Activated T-cell treated with anti-CD3 and anti-CD28 coated beads, Interleukin-2, amount 50 U/mL, for 72 hours (primary cell): ENCODE data around the gene FJX1. TPM values are rescaled to one million over a fixed set of nuclear protein-coding genes. Genes with fewer than 3 reads are reported as not detected.
"Not testable (repeated sequence)": the region's sequence is repeated elsewhere in the genome, so short reads cannot be mapped to it uniquely, and the experiment has no call there.

Experiments used
- ATAC-seq, 2 donors: fragments of 150-1000 bp; cut with Tn5 transposase; replicated peaks in 1 of 2; 2 replicates each; pipeline ENCODE4 v1.10.0; 2021; ENCODE audit warnings: moderate library complexity in 2 of 2, mild to moderate bottlenecking in 1 of 2
- DNase-seq, 2 donors: peaks; one replicate each; pipeline ENCODE4 v3.0.0; 2021 to 2022; ENCODE audit warnings: mixed read lengths in 1 of 2
- H3K27ac Mint-ChIP-seq: one replicate; pipeline ENCODE4 v1.8.0; 2022; ENCODE audit warnings: mild to moderate bottlenecking, moderate library complexity, mixed read lengths
- H3K27me3 Mint-ChIP-seq: one replicate; pipeline ENCODE4 v1.8.0; 2022; ENCODE audit warnings: low read depth, mixed read lengths
- H3K36me3 Mint-ChIP-seq, 2 donors: one replicate each; pipeline ENCODE4 v1.8.0; 2022; ENCODE audit warnings: mixed read lengths in 2 of 2, mild to moderate bottlenecking in 1 of 2; ENCODE audit not compliant: insufficient read depth in 2 of 2
- H3K4me1 Mint-ChIP-seq: one replicate; pipeline ENCODE4 v1.8.0; 2022; ENCODE audit warnings: low read depth, mixed read lengths
- H3K4me3 Mint-ChIP-seq, 2 donors: one replicate each; pipeline ENCODE4 v1.8.0; 2022; ENCODE audit warnings: mild to moderate bottlenecking in 2 of 2, mixed read lengths in 2 of 2, moderate library complexity in 2 of 2
- H3K9me3 Mint-ChIP-seq, 2 donors: one replicate each; pipeline ENCODE4 v1.8.0; 2022; ENCODE audit warnings: mixed read lengths in 2 of 2
- total RNA-seq, 2 donors: library from RNA; stranded (reverse); gene quantifications; one replicate each; pipeline ENCODE4 v1.2.3, GENCODE V29; 2022

Gene FJX1
- total RNA-seq, 2 donors from 2014 or later = 0.46 to 0.89 TPM

GRCh38 chr11:35651263-35651662 lies 33.0 kb downstream of the FJX1 start:
- H3K27me3 Mint-ChIP-seq = peaks cover 77% of the 10 kb centered on the region
- H3K9me3 Mint-ChIP-seq = no peaks in the 10 kb centered on the region
- H3K4me1 Mint-ChIP-seq = no peaks in the 10 kb centered on the region
- no peak for DNase-seq
- ATAC-seq = no peak
- H3K27ac Mint-ChIP-seq = no peak overlapping the region
- no peaks in the 10 kb centered on the region for H3K36me3 Mint-ChIP-seq
- no peak overlapping the region for H3K4me3 Mint-ChIP-seq

- not testable (repeated sequence) for H3K36me3 Mint-ChIP-seq, H3K4me3 Mint-ChIP-seq, DNase-seq, H3K27ac Mint-ChIP-seq, H3K9me3 Mint-ChIP-seq, ATAC-seq, H3K4me1 Mint-ChIP-seq
- H3K27me3 Mint-ChIP-seq = peaks cover 69% of the 10 kb centered on the region
Observed at GRCh38 chr11:35652786-35653185, 34.5 kb downstream of the FJX1 start.

GRCh38 chr11:35654711-35655110 lies 36.5 kb downstream of the FJX1 start:
- no peak overlapping the region for H3K4me3 Mint-ChIP-seq

GRCh38 chr11:35655254-35655653 lies 37.0 kb downstream of the FJX1 start:
- H3K4me1 Mint-ChIP-seq = no peaks in the 10 kb centered on the region
- DNase-seq = no peak
- no peak overlapping the region for H3K27ac Mint-ChIP-seq
- H3K27me3 Mint-ChIP-seq = peaks cover 56% of the 10 kb centered on the region
- no peaks in the 10 kb centered on the region for H3K9me3 Mint-ChIP-seq
- H3K4me3 Mint-ChIP-seq = no peak overlapping the region
- H3K36me3 Mint-ChIP-seq = no peaks in the 10 kb centered on the region
- ATAC-seq = no peak

More at GRCh38 chr11:35654711-35655110, 36.5 kb downstream of the FJX1 start:
- Mint-ChIP-seq H3K27me3 (peaks cover 56% of the 10 kb centered on the region), H3K9me3 (no peaks in the 10 kb centered on the region), H3K27ac (no peak overlapping the region), H3K36me3 (no peaks in the 10 kb centered on the region), H3K4me1 (no peaks in the 10 kb centered on the region)
- no peak for ATAC-seq
- DNase-seq = no peak

- no peaks in the 10 kb centered on the region for H3K9me3 Mint-ChIP-seq
- peaks cover 53% of the 10 kb centered on the region for H3K27me3 Mint-ChIP-seq
- no peak for ATAC-seq
- no peaks in the 10 kb centered on the region for H3K36me3 Mint-ChIP-seq
- no peak overlapping the region for H3K27ac Mint-ChIP-seq
- no peak for DNase-seq
- H3K4me3 Mint-ChIP-seq = no peak overlapping the region
- H3K4me1 Mint-ChIP-seq = no peaks in the 10 kb centered on the region
Observed at GRCh38 chr11:35655856-35656255, 37.6 kb downstream of the FJX1 start.

- H3K4me3 Mint-ChIP-seq = no peak overlapping the region
- DNase-seq (no peak), ATAC-seq (no peak)
- peaks cover 37% of the 10 kb centered on the region for H3K27me3 Mint-ChIP-seq
- H3K4me1 Mint-ChIP-seq = peaks cover 18% of the 10 kb centered on the region
- H3K9me3 Mint-ChIP-seq = peaks cover 3% of the 10 kb centered on the region in 2 donors
- peaks cover 4 to 7% of the 10 kb centered on the region in 2 donors for H3K36me3 Mint-ChIP-seq
- H3K27ac Mint-ChIP-seq = no peak overlapping the region
Observed at GRCh38 chr11:35658020-35658948, 40.0 kb downstream of the FJX1 start.

- peaks cover 14 to 15% of the 10 kb centered on the region in 2 donors for H3K9me3 Mint-ChIP-seq
- peaks cover 21 to 22% of the 10 kb centered on the region in 2 donors for H3K36me3 Mint-ChIP-seq
- H3K27ac Mint-ChIP-seq = no peak overlapping the region
- peaks cover 46% of the 10 kb centered on the region for H3K4me1 Mint-ChIP-seq
- ATAC-seq (no peak), DNase-seq (no peak)
- H3K27me3 Mint-ChIP-seq = peaks cover 4% of the 10 kb centered on the region
- peak overlapping the region; percentile 91 to 96 for H3K4me3 Mint-ChIP-seq
Observed at GRCh38 chr11:35661534-35661933, 43.3 kb downstream of the FJX1 start.

GRCh38 chr11:35662061-35662648 lies 43.9 kb downstream of the FJX1 start:
- no peaks in the 10 kb centered on the region for H3K27me3 Mint-ChIP-seq
- H3K27ac Mint-ChIP-seq = peak overlapping the region; percentile 93
- H3K4me3 Mint-ChIP-seq = peak overlapping the region; percentile 91 to 96
- ATAC-seq (peak; percentile 25 to 37), DNase-seq (peak; percentile 3 to 15)
- peaks cover 14 to 15% of the 10 kb centered on the region in 2 donors for H3K9me3 Mint-ChIP-seq
- H3K36me3 Mint-ChIP-seq = peaks cover 22 to 26% of the 10 kb centered on the region in 2 donors
- H3K4me1 Mint-ChIP-seq = peaks cover 46% of the 10 kb centered on the region

- ATAC-seq (peak; percentile 89 to 91), DNase-seq (peak; percentile 89)
- Mint-ChIP-seq H3K4me1 (peaks cover 46% of the 10 kb centered on the region), H3K27ac (peak within 1 kb of the TSS; percentile 93), H3K27me3 (no peaks in the 10 kb centered on the region), H3K36me3 (peaks cover 24 to 28% of the 10 kb centered on the region in 2 donors), H3K9me3 (peaks cover 14 to 15% of the 10 kb centered on the region in 2 donors), H3K4me3 (peak within 1 kb of the TSS; percentile 91 to 96)
Observed at GRCh38 chr11:35662649-35663407, 44.6 kb downstream of the FJX1 start, which contains the start of gene TRIM44. Gene TRIM44, plus strand, starts transcription at chr11:35662775. Its CDS starts 337 bp downstream, at chr11:35663112.

GRCh38 chr11:35663408-35663702 lies 45.1 kb downstream of the FJX1 start:
- ATAC-seq (peak in 1 of 2 donors; percentile 1), DNase-seq (no peak)
- Mint-ChIP-seq H3K36me3 (peaks cover 27 to 28% of the 10 kb centered on the region in 2 donors), H3K27ac (peak overlapping the region; percentile 88), H3K27me3 (no peaks in the 10 kb centered on the region), H3K9me3 (peaks cover 14 to 17% of the 10 kb centered on the region in 2 donors), H3K4me1 (peaks cover 46% of the 10 kb centered on the region), H3K4me3 (peak overlapping the region; percentile 91 to 96)

GRCh38 chr11:35664977-35665441 lies 46.7 kb downstream of the FJX1 start:
- no peak for ATAC-seq
- Mint-ChIP-seq H3K36me3 (peaks cover 30 to 34% of the 10 kb centered on the region in 2 donors), H3K27ac (peak overlapping the region; percentile 88), H3K4me3 (peak overlapping the region; percentile 2 to 91), H3K27me3 (no peaks in the 10 kb centered on the region), H3K9me3 (peaks cover 15 to 18% of the 10 kb centered on the region in 2 donors), H3K4me1 (peaks cover 56% of the 10 kb centered on the region)
- DNase-seq = no peak

- Mint-ChIP-seq H3K27ac (no peak overlapping the region), H3K27me3 (no peaks in the 10 kb centered on the region), H3K4me3 (no peak overlapping the region), H3K9me3 (peaks cover 15 to 18% of the 10 kb centered on the region in 2 donors), H3K36me3 (peaks cover 27 to 35% of the 10 kb centered on the region in 2 donors), H3K4me1 (peaks cover 67% of the 10 kb centered on the region)
- DNase-seq (no peak), ATAC-seq (no peak)
Observed at GRCh38 chr11:35667257-35667656, 49.0 kb downstream of the FJX1 start.
